SKM-1 (cell line): Measurements from ENCODE around the gene CAMK2A.

Experiments used
- DNase-seq: peaks from one replicate; lab custom pipeline; 2025; ENCODE audit not compliant: unreplicated experiment; lab: John Stamatoyannopoulos, UW

The CAMK2A gene

DNA sequence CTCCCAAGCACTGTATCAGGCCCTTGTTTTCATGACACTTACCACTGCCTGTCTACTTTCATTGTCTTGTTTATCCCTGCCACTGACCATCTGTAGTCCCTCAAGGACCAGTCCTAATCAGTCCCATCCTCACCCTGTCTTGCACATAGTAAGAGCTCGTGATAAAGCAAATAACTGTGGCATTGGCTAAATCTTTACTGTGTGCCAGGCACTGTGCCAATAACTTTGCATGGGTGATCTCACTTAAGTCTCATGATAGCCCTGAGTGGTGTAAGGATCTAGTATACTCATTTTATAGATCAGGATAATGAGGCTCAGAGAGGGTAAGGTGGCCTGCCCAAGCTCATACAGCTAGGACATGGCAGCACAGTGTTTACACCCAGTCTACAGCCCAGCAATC is 117.4 kb downstream of the CAMK2A start:
- DNase-seq, result no peak
